ENCODE results near the gene POMGNT2. TPM values are rescaled to one million over a fixed set of nuclear protein-coding genes. Genes with fewer than 3 reads are reported as not detected.

The POMGNT2 gene
- 9.1 and 9.7 TPM in 2 replicates for total RNA-seq

DNA sequence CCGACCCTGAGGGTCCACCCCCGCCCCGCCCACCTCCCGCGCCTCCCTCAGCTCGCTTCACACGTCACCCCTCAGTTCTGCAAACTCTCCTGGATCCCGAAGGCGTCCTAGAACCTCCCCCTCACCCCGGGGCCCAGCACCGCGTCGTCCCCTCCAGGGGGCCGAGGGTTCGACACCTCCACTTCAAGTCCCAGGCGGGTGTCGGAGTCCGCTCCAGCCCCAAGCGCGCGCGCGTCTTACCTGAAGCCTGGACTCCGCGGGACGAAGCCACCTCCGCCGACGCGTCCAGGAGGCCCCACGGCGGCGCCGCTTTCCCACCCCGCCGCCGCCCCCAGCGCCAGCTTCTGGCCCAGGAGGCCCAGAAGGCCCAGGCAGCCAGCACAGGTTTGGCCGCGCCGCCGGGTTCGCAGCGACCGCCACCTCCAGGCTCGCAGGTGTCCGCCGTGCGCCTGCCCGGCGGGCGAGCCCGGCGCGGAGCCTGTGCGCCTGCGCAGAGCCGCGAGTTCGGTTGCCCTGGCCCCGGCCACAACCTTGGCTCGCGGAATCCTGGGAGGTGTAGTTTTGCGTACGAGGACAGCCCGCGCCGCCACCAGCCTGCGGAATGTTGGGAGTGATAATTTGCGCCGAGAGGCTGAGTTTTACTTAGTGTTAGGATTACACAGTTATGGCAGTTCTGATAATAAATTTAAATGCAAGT is at the start of gene POMGNT2:
Gene POMGNT2, minus strand, starts transcription at position 484 of the 697 bp plus-strand sequence. CDS start 24,648 bp downstream, outside the sequence.
- H3K4me3 ChIP-seq (ENCODE audit: low read depth, low read length) = peak within 1 kb of the TSS; percentile 67
- DNase-seq (ENCODE audit: low read depth) = peak; percentile 77
- no peak for TF ChIP-seq CTCF (IDR thresholded peaks at IDR 0.05; ENCODE audit: insufficient read depth, low read depth, low read length)

GRCh38 chr3:43154980-43155379 is 49.1 kb upstream of the POMGNT2 start:
- DNase-seq (ENCODE audit: low read depth) = no peak
- no peak overlapping the region for H3K4me3 ChIP-seq (ENCODE audit: low read depth, low read length)
- no peak for TF ChIP-seq CTCF (IDR thresholded peaks at IDR 0.05; ENCODE audit: insufficient read depth, low read depth, low read length)

DNA sequence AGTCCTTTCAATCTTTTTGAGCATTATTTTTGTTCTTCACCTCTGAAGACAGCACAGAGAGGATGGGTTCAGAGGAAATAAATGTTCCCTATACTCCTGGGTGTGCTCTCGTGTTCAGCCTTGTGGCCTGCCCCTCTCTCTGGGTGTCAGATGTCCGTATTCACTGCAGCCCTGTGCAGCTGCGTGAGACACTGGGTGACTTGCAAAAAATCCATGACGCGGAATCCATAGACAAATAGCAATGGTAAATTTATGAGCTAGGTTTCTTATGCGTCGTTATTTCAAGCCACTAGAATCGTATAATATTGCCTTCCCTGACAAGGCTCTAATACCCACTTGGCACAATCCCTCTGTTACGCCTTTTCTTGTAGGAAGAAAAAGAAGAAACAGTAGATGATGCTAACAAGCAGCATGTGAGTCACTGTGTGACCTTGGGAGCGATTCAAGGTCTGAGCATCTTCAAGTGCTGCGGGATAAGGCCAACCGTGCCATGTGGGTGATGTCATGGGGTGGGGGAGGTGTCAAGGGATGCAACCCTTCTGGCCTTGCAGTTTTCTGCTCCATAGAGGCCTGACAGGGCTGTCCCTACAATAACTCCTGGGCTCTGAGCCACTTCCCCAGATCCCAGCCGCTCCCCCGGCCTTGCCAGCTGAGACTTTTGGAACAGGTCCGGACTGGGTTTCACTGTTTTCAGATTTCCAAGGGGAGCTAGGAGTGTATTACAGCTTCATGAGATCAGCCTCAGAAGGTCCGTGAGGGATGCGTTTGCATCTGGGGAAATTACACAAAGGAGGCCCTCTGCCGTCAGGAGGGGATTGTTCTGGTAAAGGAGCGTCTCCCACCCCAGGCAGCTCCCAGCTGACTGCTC is 47.6 kb upstream of the POMGNT2 start:
- TF ChIP-seq CTCF (IDR thresholded peaks at IDR 0.05; ENCODE audit: insufficient read depth, low read depth, low read length) = no peak
- peak; percentile 55 for DNase-seq (ENCODE audit: low read depth)
- H3K4me3 ChIP-seq (ENCODE audit: low read depth, low read length) = no peak overlapping the region

GRCh38 chr3:43152649-43153048 is 46.8 kb upstream of the POMGNT2 start:
- no peak for TF ChIP-seq CTCF (IDR thresholded peaks at IDR 0.05; ENCODE audit: insufficient read depth, low read depth, low read length)
- DNase-seq (ENCODE audit: low read depth) = no peak
- no peak overlapping the region for H3K4me3 ChIP-seq (ENCODE audit: low read depth, low read length)

DNA sequence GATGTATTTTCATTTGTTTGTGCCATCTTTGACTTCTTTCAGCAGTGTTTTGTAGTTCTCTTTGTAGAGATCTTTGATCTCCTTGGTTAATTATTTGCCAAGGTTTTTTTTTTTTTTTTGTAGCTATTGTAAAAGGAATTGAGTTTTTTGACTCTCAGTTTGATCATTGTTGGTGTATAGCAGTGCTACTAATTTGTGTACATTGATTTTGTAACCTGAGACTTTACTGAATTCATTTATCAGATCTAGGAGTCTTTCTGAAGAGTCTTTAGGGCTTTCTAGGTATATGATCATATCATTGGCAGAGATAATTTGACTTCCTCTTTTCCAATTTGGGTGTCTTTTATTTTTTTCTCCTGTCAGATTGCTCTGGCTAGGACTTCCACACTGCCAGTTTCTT is 42.2 kb upstream of the POMGNT2 start:
- DNase-seq (ENCODE audit: low read depth) = no peak
- no peak overlapping the region for H3K4me3 ChIP-seq (ENCODE audit: low read depth, low read length)
- TF ChIP-seq CTCF (IDR thresholded peaks at IDR 0.05; ENCODE audit: insufficient read depth, low read depth, low read length) = no peak

DNA sequence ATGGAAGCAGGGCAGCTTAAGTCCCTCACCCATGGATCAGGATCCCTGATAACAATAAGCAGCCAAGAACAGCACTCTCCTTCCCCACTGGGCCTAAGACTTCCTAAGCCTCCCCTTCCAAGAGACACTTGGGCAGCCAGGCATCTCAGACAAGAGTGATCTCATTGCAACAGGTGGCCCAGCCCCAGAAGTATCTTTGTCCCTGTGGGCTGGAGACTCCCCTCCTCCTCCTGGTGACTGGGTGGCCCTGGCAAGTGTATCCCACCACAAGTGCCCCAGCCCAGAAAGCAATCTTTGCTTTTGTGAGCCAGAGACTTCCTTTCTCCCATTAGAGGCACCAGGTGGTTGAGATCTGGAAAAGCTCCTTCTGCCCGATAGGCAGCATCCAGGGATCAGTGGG is 40.7 kb upstream of the POMGNT2 start:
- no peak overlapping the region for H3K4me3 ChIP-seq (ENCODE audit: low read depth, low read length)
- TF ChIP-seq CTCF (IDR thresholded peaks at IDR 0.05; ENCODE audit: insufficient read depth, low read depth, low read length) = no peak
- DNase-seq (ENCODE audit: low read depth) = no peak

All from fibroblast of villous mesenchyme (primary cell).